ENCODE data around the gene FOXE1. TPM values are rescaled to one million over a fixed set of nuclear protein-coding genes. Genes with fewer than 3 reads are reported as not detected.

FOXE1 gene
- total RNA-seq, 4 donors from 2014 or later, result not detected

- WGBS, 2 donors (ENCODE audit: low coverage in 1 of 2), result 88% methylated on average over 3 of the region's 3 CpGs; no CpG with 5 or more reads in 1 of the 2 donors
- Histone ChIP-seq H3K27ac (no peak overlapping the region), H3K27me3 (peaks cover 6% of the 10 kb centered on the region), H3K4me1 (peaks cover 0 to 3% (median 0%) of the 10 kb centered on the region in 4 donors), H3K9me3 (no peaks in the 10 kb centered on the region), H3K36me3 (no peaks in the 10 kb centered on the region), H3K4me3 (no peak overlapping the region)
- TF ChIP-seq EP300 (IDR thresholded peaks at IDR 0.05; ENCODE audit: low read depth), result no peak
- intact Hi-C loops (cut with DNase I; ENCODE audit: low total_unique reads), result no loop called here
- in situ Hi-C loops (cut with MboI; ENCODE audit: low pct_ligation_motif_present in 1 of 4, low pct_unique_long_range_greater_than_20kb in 1 of 4, low sequenced_read_pairs in 3 of 4), result no loop called here
- DNase-seq, result no peak
Measured at GRCh38 chr9:97873425-97873824, 20.4 kb downstream of the FOXE1 start.

- DNase-seq, result no peak
- H3K27me3 ChIP-seq, result peaks cover 4% of the 10 kb centered on the region
- no peak overlapping the region for H3K4me3 ChIP-seq
- TF ChIP-seq POLR2A (IDR thresholded peaks at IDR 0.05) (no peak), EP300 (IDR thresholded peaks at IDR 0.05; ENCODE audit: low read depth) (no peak)
- intact Hi-C loops (cut with DNase I; ENCODE audit: low total_unique reads) (no loop called here), in situ Hi-C loops (cut with MboI; ENCODE audit: low pct_ligation_motif_present in 1 of 4, low pct_unique_long_range_greater_than_20kb in 1 of 4, low sequenced_read_pairs in 3 of 4) (no loop called here)
- H3K27ac ChIP-seq, result no peak overlapping the region
- H3K9me3 ChIP-seq, result no peaks in the 10 kb centered on the region
- no peaks in the 10 kb centered on the region for H3K36me3 ChIP-seq
- peaks cover 0 to 3% (median 0%) of the 10 kb centered on the region in 4 donors for H3K4me1 ChIP-seq
- 78 to 85% methylated on average over 4 to 6 of the region's 6 CpGs for WGBS, 2 donors (ENCODE audit: low coverage in 1 of 2)
Measured at GRCh38 chr9:97873882-97874281, 20.9 kb downstream of the FOXE1 start.

- WGBS, 2 donors (ENCODE audit: low coverage in 1 of 2), result 64 to 95% methylated on average over 3 to 6 of the region's 6 CpGs
- no peak overlapping the region for H3K4me3 ChIP-seq
- DNase-seq, result no peak
- no peak overlapping the region for H3K27ac ChIP-seq
- no peaks in the 10 kb centered on the region for H3K9me3 ChIP-seq
- in situ Hi-C loops (cut with MboI; ENCODE audit: low pct_ligation_motif_present in 1 of 4, low pct_unique_long_range_greater_than_20kb in 1 of 4, low sequenced_read_pairs in 3 of 4), result no loop called here
- TF ChIP-seq, protein P1, sequence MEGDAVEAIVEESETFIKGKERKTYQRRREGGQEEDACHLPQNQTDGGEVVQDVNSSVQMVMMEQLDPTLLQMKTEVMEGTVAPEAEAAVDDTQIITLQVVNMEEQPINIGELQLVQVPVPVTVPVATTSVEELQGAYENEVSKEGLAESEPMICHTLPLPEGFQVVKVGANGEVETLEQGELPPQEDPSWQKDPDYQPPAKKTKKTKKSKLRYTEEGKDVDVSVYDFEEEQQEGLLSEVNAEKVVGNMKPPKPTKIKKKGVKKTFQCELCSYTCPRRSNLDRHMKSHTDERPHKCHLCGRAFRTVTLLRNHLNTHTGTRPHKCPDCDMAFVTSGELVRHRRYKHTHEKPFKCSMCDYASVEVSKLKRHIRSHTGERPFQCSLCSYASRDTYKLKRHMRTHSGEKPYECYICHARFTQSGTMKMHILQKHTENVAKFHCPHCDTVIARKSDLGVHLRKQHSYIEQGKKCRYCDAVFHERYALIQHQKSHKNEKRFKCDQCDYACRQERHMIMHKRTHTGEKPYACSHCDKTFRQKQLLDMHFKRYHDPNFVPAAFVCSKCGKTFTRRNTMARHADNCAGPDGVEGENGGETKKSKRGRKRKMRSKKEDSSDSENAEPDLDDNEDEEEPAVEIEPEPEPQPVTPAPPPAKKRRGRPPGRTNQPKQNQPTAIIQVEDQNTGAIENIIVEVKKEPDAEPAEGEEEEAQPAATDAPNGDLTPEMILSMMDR (IDR thresholded peaks at IDR 0.05), result no peak
- TF ChIP-seq POLR2AphosphoS5 (IDR thresholded peaks at IDR 0.05), result no peak
- no peak for TF ChIP-seq EP300 (IDR thresholded peaks at IDR 0.05; ENCODE audit: low read depth)
- no peak for TF ChIP-seq POLR2A (IDR thresholded peaks at IDR 0.05)
- H3K4me1 ChIP-seq, result peaks cover 0 to 3% (median 0%) of the 10 kb centered on the region in 4 donors
- intact Hi-C loops (cut with DNase I; ENCODE audit: low total_unique reads), result no loop called here
- H3K36me3 ChIP-seq, result no peaks in the 10 kb centered on the region
- no peaks in the 10 kb centered on the region for H3K27me3 ChIP-seq
Measured at GRCh38 chr9:97874624-97875023, 21.6 kb downstream of the FOXE1 start.

- Histone ChIP-seq H3K4me1 (peaks cover 0 to 3% (median 0%) of the 10 kb centered on the region in 4 donors), H3K4me3 (no peak overlapping the region), H3K27me3 (no peaks in the 10 kb centered on the region), H3K36me3 (no peaks in the 10 kb centered on the region), H3K27ac (no peak overlapping the region), H3K9me3 (no peaks in the 10 kb centered on the region)
- no peak for DNase-seq
- 82 to 100% methylated on average over 2 to 5 of the region's 5 CpGs for WGBS, 2 donors (ENCODE audit: low coverage in 1 of 2)
- in situ Hi-C loops (cut with MboI; ENCODE audit: low pct_ligation_motif_present in 1 of 4, low pct_unique_long_range_greater_than_20kb in 1 of 4, low sequenced_read_pairs in 3 of 4), result no loop called here
- intact Hi-C loops (cut with DNase I; ENCODE audit: low total_unique reads), result no loop called here
- no peak for TF ChIP-seq EP300 (IDR thresholded peaks at IDR 0.05; ENCODE audit: low read depth)
- no peak for TF ChIP-seq POLR2A (IDR thresholded peaks at IDR 0.05)
- TF ChIP-seq POLR2AphosphoS5 (IDR thresholded peaks at IDR 0.05), result no peak
Measured at GRCh38 chr9:97875111-97875510, 22.1 kb downstream of the FOXE1 start.

GRCh38 chr9:97876061-97876460, 23.0 kb downstream of the FOXE1 start:
- no peak overlapping the region for H3K27ac ChIP-seq
- in situ Hi-C loops (cut with MboI; ENCODE audit: low pct_ligation_motif_present in 1 of 4, low pct_unique_long_range_greater_than_20kb in 1 of 4, low sequenced_read_pairs in 3 of 4), result no loop called here
- H3K36me3 ChIP-seq, result no peaks in the 10 kb centered on the region
- peaks cover 0 to 3% (median 0%) of the 10 kb centered on the region in 4 donors for H3K4me1 ChIP-seq
- TF ChIP-seq EP300 (IDR thresholded peaks at IDR 0.05; ENCODE audit: low read depth), result no peak
- TF ChIP-seq, protein P1 (IDR thresholded peaks at IDR 0.05), result no peak
- no peak for DNase-seq
- H3K4me3 ChIP-seq, result no peak overlapping the region
- H3K27me3 ChIP-seq, result no peaks in the 10 kb centered on the region
- WGBS, 2 donors (ENCODE audit: low coverage in 1 of 2), result 80 to 100% methylated on average over 1 to 3 of the region's 3 CpGs
- H3K9me3 ChIP-seq, result no peaks in the 10 kb centered on the region
- intact Hi-C loops (cut with DNase I; ENCODE audit: low total_unique reads), result no loop called here

DNA sequence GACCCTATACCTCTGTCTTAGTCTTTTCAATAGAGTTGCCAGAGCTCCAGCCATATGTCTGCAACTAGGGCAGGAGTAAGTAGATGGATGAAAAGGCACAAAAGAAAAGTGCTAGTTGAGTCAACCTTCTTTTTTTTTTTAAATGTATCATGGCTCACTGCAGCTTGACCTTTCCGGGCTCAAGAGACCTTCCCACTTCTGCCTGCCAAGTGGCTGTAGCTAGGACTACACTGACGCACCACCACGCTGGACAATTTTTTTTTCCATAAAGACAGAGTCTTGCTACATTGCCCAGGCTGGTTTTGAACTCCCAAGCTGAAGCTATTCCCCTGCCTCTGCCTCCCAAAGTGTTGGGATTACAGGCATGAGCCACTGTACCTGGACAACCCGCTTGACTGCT, 27.3 kb downstream of the FOXE1 start:
- H3K4me1 ChIP-seq, result peaks cover 0 to 3% (median 0%) of the 10 kb centered on the region in 4 donors
- H3K27me3 ChIP-seq, result no peaks in the 10 kb centered on the region
- TF ChIP-seq, protein P1 (IDR thresholded peaks at IDR 0.05), result no peak
- no peak for TF ChIP-seq EP300 (IDR thresholded peaks at IDR 0.05; ENCODE audit: low read depth)
- TF ChIP-seq POLR2AphosphoS5 (IDR thresholded peaks at IDR 0.05), result no peak
- TF ChIP-seq POLR2A (IDR thresholded peaks at IDR 0.05), result no peak
- in situ Hi-C loops (cut with MboI; ENCODE audit: low pct_ligation_motif_present in 1 of 4, low pct_unique_long_range_greater_than_20kb in 1 of 4, low sequenced_read_pairs in 3 of 4), result no loop called here
- no peaks in the 10 kb centered on the region for H3K36me3 ChIP-seq
- H3K9me3 ChIP-seq, result no peaks in the 10 kb centered on the region
- 67 to 79% methylated on average over 3 to 4 of the region's 4 CpGs for WGBS, 2 donors (ENCODE audit: low coverage in 1 of 2)
- intact Hi-C loops (cut with DNase I; ENCODE audit: low total_unique reads), result no loop called here
- no peak overlapping the region for H3K4me3 ChIP-seq
- DNase-seq, result no peak
- H3K27ac ChIP-seq, result no peak overlapping the region

Data from transverse colon (tissue), 4 donors.